MM.1S (cell line): ENCODE measurements around the gene CDH22.

Experiments
- EZH2phosphoT487 ChIP-seq: fragments of 300-600 bp; sonication (generic); IDR thresholded peaks from 2 replicates; pipeline ENCODE4 v1.6.1; 2018; ENCODE audit warnings: antibody characterized with exemption, low read length
- TF ChIP-seq, protein P1 (sequence below): fragments of 300-600 bp; sonication (generic); IDR thresholded peaks from 2 replicates; pipeline ENCODE4 v1.5.1; 2016; ENCODE audit warnings: antibody characterized with exemption, low read length, mixed read lengths

DNA sequence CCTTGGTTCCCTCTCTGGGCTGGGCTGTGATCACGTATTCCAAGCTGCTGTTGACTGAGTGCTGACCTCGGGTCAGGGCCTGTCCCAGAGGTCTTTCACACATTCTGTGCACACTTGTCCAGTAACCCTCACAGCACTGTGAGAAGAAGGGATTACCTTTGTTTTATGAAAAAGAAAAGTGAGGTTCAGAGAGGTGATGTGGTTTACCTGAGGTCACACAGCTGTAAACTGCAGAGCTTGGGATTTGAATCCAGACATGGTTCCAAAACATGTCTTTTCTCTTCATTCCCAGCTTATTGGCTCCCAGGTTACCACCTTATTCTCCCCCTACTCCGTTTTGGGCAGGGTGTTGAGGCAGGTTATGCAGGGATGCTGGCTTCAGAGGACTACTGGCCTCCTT, 28.4 kb upstream of the CDH22 start:
- TF ChIP-seq, protein P1, sequence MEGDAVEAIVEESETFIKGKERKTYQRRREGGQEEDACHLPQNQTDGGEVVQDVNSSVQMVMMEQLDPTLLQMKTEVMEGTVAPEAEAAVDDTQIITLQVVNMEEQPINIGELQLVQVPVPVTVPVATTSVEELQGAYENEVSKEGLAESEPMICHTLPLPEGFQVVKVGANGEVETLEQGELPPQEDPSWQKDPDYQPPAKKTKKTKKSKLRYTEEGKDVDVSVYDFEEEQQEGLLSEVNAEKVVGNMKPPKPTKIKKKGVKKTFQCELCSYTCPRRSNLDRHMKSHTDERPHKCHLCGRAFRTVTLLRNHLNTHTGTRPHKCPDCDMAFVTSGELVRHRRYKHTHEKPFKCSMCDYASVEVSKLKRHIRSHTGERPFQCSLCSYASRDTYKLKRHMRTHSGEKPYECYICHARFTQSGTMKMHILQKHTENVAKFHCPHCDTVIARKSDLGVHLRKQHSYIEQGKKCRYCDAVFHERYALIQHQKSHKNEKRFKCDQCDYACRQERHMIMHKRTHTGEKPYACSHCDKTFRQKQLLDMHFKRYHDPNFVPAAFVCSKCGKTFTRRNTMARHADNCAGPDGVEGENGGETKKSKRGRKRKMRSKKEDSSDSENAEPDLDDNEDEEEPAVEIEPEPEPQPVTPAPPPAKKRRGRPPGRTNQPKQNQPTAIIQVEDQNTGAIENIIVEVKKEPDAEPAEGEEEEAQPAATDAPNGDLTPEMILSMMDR, result no peak
- no peak for TF ChIP-seq EZH2phosphoT487
